ENCODE data around the gene TULP4.

TULP4 gene

GRCh38 chr6:158262755-158263154, 49.5 kb upstream of the TULP4 start:
- Histone ChIP-seq H3K36me3 (ENCODE audit: control insufficient read depth in 2 of 2, insufficient read depth in 1 of 2, low read length in 2 of 2) (peaks cover 0 to 13% of the 10 kb centered on the region in 2 experiments; a peak in 1 of 3 replicates), H3K9me3 (ENCODE audit: control insufficient read depth, insufficient read depth, low read depth, low read length) (no peaks in the 10 kb centered on the region), H3K27ac (ENCODE audit: extremely low read depth, low read depth, low read length) (no peak overlapping the region), H3K4me1 (ENCODE audit: control insufficient read depth, insufficient read depth, low read length) (no peaks in the 10 kb centered on the region), H3K4me3 (ENCODE audit: low read depth, low read length) (no peak overlapping the region)
- ChIA-PET POLR2A (no interaction called here), CTCF (interaction anchor here (0.6 to 1.0 kb wide), 3 partner anchors 9 to 175 kb away, joined by 3 to 4 read pairs (median 4); no protein-coding TSS in a partner anchor)
- TF ChIP-seq SP3 (tag by site-specific recombination; IDR thresholded peaks at IDR 0.05) (no peak), ZNF677 (tag by site-specific recombination; IDR thresholded peaks at IDR 0.05) (no peak), ZNF529 (tag by site-specific recombination; IDR thresholded peaks at IDR 0.05; ENCODE audit: insufficient replicate concordance) (no peak), SALL2 (tag by site-specific recombination; IDR thresholded peaks at IDR 0.05; ENCODE audit: borderline replicate concordance) (no peak), ZNF335 (tag by site-specific recombination; conservative IDR thresholded peaks at IDR 0.05) (no peak)

- POLR2A ChIA-PET, result no interaction called here
- CTCF ChIA-PET, result no interaction called here
- TF ChIP-seq ZNF140 (tag by site-specific recombination; IDR thresholded peaks at IDR 0.05) (no peak), ZNF639 (tag by site-specific recombination; IDR thresholded peaks at IDR 0.05) (no peak), ZNF133 (tag by site-specific recombination; IDR thresholded peaks at IDR 0.05) (peak; percentile 95), ZNF645 (tag by site-specific recombination; IDR thresholded peaks at IDR 0.05) (no peak), ZNF707 (tag by site-specific recombination; IDR thresholded peaks at IDR 0.05) (no peak)
Observed at GRCh38 chr6:158264180-158264579, 48.1 kb upstream of the TULP4 start.

GRCh38 chr6:158266131-158266530, 46.1 kb upstream of the TULP4 start:
- ChIA-PET POLR2A (no interaction called here), CTCF (interaction anchor here (0.6 kb wide), 1 partner anchor 242 kb away, joined by 4 read pairs; no protein-coding TSS in a partner anchor)
- Histone ChIP-seq H3K4me3 (ENCODE audit: low read depth, low read length) (no peak overlapping the region), H3K9me3 (ENCODE audit: control insufficient read depth, insufficient read depth, low read depth, low read length) (no peaks in the 10 kb centered on the region), H3K36me3 (ENCODE audit: control insufficient read depth in 2 of 2, insufficient read depth in 1 of 2, low read length in 2 of 2) (peaks cover 0 to 13% of the 10 kb centered on the region in 2 experiments; a peak in 1 of 3 replicates), H3K27ac (ENCODE audit: extremely low read depth, low read depth, low read length) (no peak overlapping the region), H3K4me1 (ENCODE audit: control insufficient read depth, insufficient read depth, low read length) (peaks cover 3% of the 10 kb centered on the region; the same call in 1 of the 2 replicates)
- TF ChIP-seq ZNF2 (tag by site-specific recombination; IDR thresholded peaks at IDR 0.05), result no peak
- no peak for TF ChIP-seq OSR2 (tag by site-specific recombination; IDR thresholded peaks at IDR 0.05)
- no peak for TF ChIP-seq ZNF529 (tag by site-specific recombination; IDR thresholded peaks at IDR 0.05; ENCODE audit: insufficient replicate concordance)
- TF ChIP-seq ZNF701 (tag by site-specific recombination; IDR thresholded peaks at IDR 0.05), result no peak
- no peak for TF ChIP-seq ZNF416 (tag by site-specific recombination; IDR thresholded peaks at IDR 0.05)

More at GRCh38 chr6:158264180-158264579, 48.1 kb upstream of the TULP4 start:
- Histone ChIP-seq H3K36me3 (ENCODE audit: control insufficient read depth in 2 of 2, insufficient read depth in 1 of 2, low read length in 2 of 2) (peaks cover 0 to 13% of the 10 kb centered on the region in 2 experiments; a peak in 1 of 3 replicates), H3K4me3 (ENCODE audit: low read depth, low read length) (no peak overlapping the region), H3K4me1 (ENCODE audit: control insufficient read depth, insufficient read depth, low read length) (0 out of 2 replicates have a peak, but pooled peaks cover under 1% of the 10 kb centered on the region), H3K27ac (ENCODE audit: extremely low read depth, low read depth, low read length) (no peak overlapping the region), H3K9me3 (ENCODE audit: control insufficient read depth, insufficient read depth, low read depth, low read length) (no peaks in the 10 kb centered on the region)

GRCh38 chr6:158268361-158269147, 43.7 kb upstream of the TULP4 start:
- H3K9me3 ChIP-seq (ENCODE audit: control insufficient read depth, insufficient read depth, low read depth, low read length), result no peaks in the 10 kb centered on the region
- peaks cover 0 to 8% of the 10 kb centered on the region in 2 experiments; a peak in 1 of 3 replicates for H3K36me3 ChIP-seq (ENCODE audit: control insufficient read depth in 2 of 2, insufficient read depth in 1 of 2, low read length in 2 of 2)
- H3K4me1 ChIP-seq (ENCODE audit: control insufficient read depth, insufficient read depth, low read length), result peaks cover 3% of the 10 kb centered on the region; the same call in 1 of the 2 replicates
- ChIA-PET CTCF (no interaction called here), POLR2A (interaction anchor here (0.6 kb wide), 1 partner anchor 42 kb away, joined by 4 read pairs; no protein-coding TSS in a partner anchor)
- TF ChIP-seq ZNF350 (tag by site-specific recombination; IDR thresholded peaks at IDR 0.05), result no peak
- TF ChIP-seq ZFP37 (tag by site-specific recombination; IDR thresholded peaks at IDR 0.05), result no peak
- TF ChIP-seq ZNF677 (tag by site-specific recombination; IDR thresholded peaks at IDR 0.05), result no peak
- no peak for TF ChIP-seq ZNF830 (tag by site-specific recombination; IDR thresholded peaks at IDR 0.05; ENCODE audit: low read depth)
- TF ChIP-seq HOXC10 (CRISPR knock-in tag; IDR thresholded peaks at IDR 0.05), result no peak
- no peak for TF ChIP-seq HOXD13 (CRISPR knock-in tag; IDR thresholded peaks at IDR 0.05; ENCODE audit: borderline replicate concordance)
- TF ChIP-seq ZSCAN16 (tag by site-specific recombination; IDR thresholded peaks at IDR 0.05), result no peak
- TF ChIP-seq MEIS1 (CRISPR knock-in tag; IDR thresholded peaks at IDR 0.05; ENCODE audit: borderline replicate concordance), result no peak
- TF ChIP-seq ZNF132 (tag by site-specific recombination; IDR thresholded peaks at IDR 0.05; ENCODE audit: borderline replicate concordance), result no peak
- no peak for TF ChIP-seq ZFHX2 (tag by site-specific recombination; conservative IDR thresholded peaks at IDR 0.05)
- TF ChIP-seq FEZF1 (tag by site-specific recombination; IDR thresholded peaks at IDR 0.05), result no peak
- no peak overlapping the region for H3K27ac ChIP-seq (ENCODE audit: extremely low read depth, low read depth, low read length)
- no peak overlapping the region for H3K4me3 ChIP-seq (ENCODE audit: low read depth, low read length)

Data from HEK293 (cell line).